T47D (cell line): ENCODE measurements around the gene CAMK2B.

Experiments used
- DNase-seq, 2 experiments: peaks; one replicate each; pipeline versions ENCODE4 v3.0.0 to v3.0.0-alpha.2; 2011 to 2012; ENCODE audit warnings: low read depth in 1 of 2, low spot score in 1 of 2
- JUND ChIP-seq: IDR thresholded peaks from 2 replicates; pipeline ENCODE4 v1.6.1; 2012; ENCODE audit warnings: low read depth
- in situ Hi-C: cut with HindIII; loops from 2 replicates; pipeline ENCODE4 v1.10.0; 2016; ENCODE audit warnings: low sequenced_read_pairs, low pct_unique_long_range_greater_than_20kb

CAMK2B gene

GRCh38 chr7:44257618-44258422 is 67.6 kb downstream of the CAMK2B start:
- no peak for TF ChIP-seq JUND
- in situ Hi-C loops, result no loop called here
- no peak for DNase-seq

GRCh38 chr7:44257213-44257612 is 68.2 kb downstream of the CAMK2B start:
- TF ChIP-seq JUND, result no peak
- in situ Hi-C loops, result no loop called here
- no peak for DNase-seq

GRCh38 chr7:44256459-44256858 is 68.9 kb downstream of the CAMK2B start:
- DNase-seq, result no peak
- in situ Hi-C loops, result no loop called here
- no peak for TF ChIP-seq JUND

GRCh38 chr7:44251881-44252280 is 73.5 kb downstream of the CAMK2B start:
- no peak for TF ChIP-seq JUND
- no peak for DNase-seq
- in situ Hi-C loops, result no loop called here

GRCh38 chr7:44251269-44251668 is 74.1 kb downstream of the CAMK2B start:
- in situ Hi-C loops, result no loop called here
- no peak for DNase-seq
- TF ChIP-seq JUND, result no peak

GRCh38 chr7:44249639-44250234 is 75.7 kb downstream of the CAMK2B start:
- no peak for TF ChIP-seq JUND
- in situ Hi-C loops, result no loop called here
- no peak for DNase-seq

GRCh38 chr7:44247868-44248651 is 77.3 kb downstream of the CAMK2B start:
- no peak for DNase-seq
- in situ Hi-C loops, result no loop called here
- TF ChIP-seq JUND, result no peak

GRCh38 chr7:44246396-44247113 is 78.8 kb downstream of the CAMK2B start:
- DNase-seq, result no peak
- TF ChIP-seq JUND, result no peak
- in situ Hi-C loops, result no loop called here

GRCh38 chr7:44244282-44244681 is 81.1 kb downstream of the CAMK2B start:
- in situ Hi-C loops, result no loop called here
- no peak for TF ChIP-seq JUND
- DNase-seq, result peak in 1 of 2 experiments; percentile 15

- no peak for TF ChIP-seq JUND
- in situ Hi-C loops, result no loop called here
- no peak for DNase-seq
Measured at GRCh38 chr7:44242091-44242490, 83.3 kb downstream of the CAMK2B start.

GRCh38 chr7:44240983-44241510 is 84.3 kb downstream of the CAMK2B start:
- no peak for TF ChIP-seq JUND
- in situ Hi-C loops, result no loop called here
- DNase-seq, result peak; percentile 90 to 98

GRCh38 chr7:44240376-44240775 is 85.0 kb downstream of the CAMK2B start:
- no peak for TF ChIP-seq JUND
- DNase-seq, result no peak
- in situ Hi-C loops, result no loop called here
